Non-pigmented ciliary epithelial cell (primary cell): ENCODE data around the gene LRRTM4.

Experiments used
- DNase-seq: peaks from one replicate; pipeline ENCODE4 v3.0.0-alpha.2; 2010; ENCODE audit warnings: low read depth

Gene LRRTM4

GRCh38 chr2:77521931-77522470 is at the start of gene LRRTM4:
TSS of gene LRRTM4 (minus strand) at chr2:77522376.
- no peak for DNase-seq

- no peak for DNase-seq
Measured at GRCh38 chr2:77571545-77571944, 49.4 kb upstream of the LRRTM4 start.

- DNase-seq = no peak
Measured at GRCh38 chr2:77567723-77568122, 45.5 kb upstream of the LRRTM4 start.

- DNase-seq = no peak
Measured at GRCh38 chr2:77566582-77566981, 44.4 kb upstream of the LRRTM4 start.

- no peak for DNase-seq
Measured at GRCh38 chr2:77566131-77566530, 44.0 kb upstream of the LRRTM4 start.

- peak; percentile 41 for DNase-seq
Measured at GRCh38 chr2:77552956-77553355, 30.8 kb upstream of the LRRTM4 start.

- DNase-seq = no peak
Measured at GRCh38 chr2:77538031-77538430, 15.9 kb upstream of the LRRTM4 start.

- no peak for DNase-seq
Measured at GRCh38 chr2:77522888-77523287, 712 bp upstream of the LRRTM4 start.

- DNase-seq = no peak
Measured at GRCh38 chr2:77521548-77521891, 656 bp downstream of the LRRTM4 start.

- no peak for DNase-seq
Measured at GRCh38 chr2:77520641-77521547, 1.3 kb downstream of the LRRTM4 start.

- no peak for DNase-seq
Measured at GRCh38 chr2:77519888-77520506, 2.2 kb downstream of the LRRTM4 start.

- no peak for DNase-seq
Measured at GRCh38 chr2:77519164-77519887, 2.9 kb downstream of the LRRTM4 start.

- DNase-seq = no peak
Measured at GRCh38 chr2:77518311-77518710, 3.9 kb downstream of the LRRTM4 start.

- DNase-seq = peak; percentile 23
Measured at GRCh38 chr2:77513191-77513590, 9.0 kb downstream of the LRRTM4 start.

GRCh38 chr2:77512507-77512906 is 9.7 kb downstream of the LRRTM4 start:
- DNase-seq = peak; percentile 20

GRCh38 chr2:77508511-77508910 is 13.7 kb downstream of the LRRTM4 start:
- DNase-seq = no peak

GRCh38 chr2:77507657-77508056 is 14.5 kb downstream of the LRRTM4 start:
- no peak for DNase-seq

GRCh38 chr2:77488141-77488540 is 34.0 kb downstream of the LRRTM4 start:
- DNase-seq = no peak

GRCh38 chr2:77487074-77487803 is 34.9 kb downstream of the LRRTM4 start:
- no peak for DNase-seq

- DNase-seq = no peak
Measured at GRCh38 chr2:77484026-77484425, 38.1 kb downstream of the LRRTM4 start.

- no peak for DNase-seq
Measured at GRCh38 chr2:77479895-77480294, 42.3 kb downstream of the LRRTM4 start.

- no peak for DNase-seq
Measured at GRCh38 chr2:77479395-77479794, 42.8 kb downstream of the LRRTM4 start.
